ENCODE results near the gene CBLC.

- TF ChIP-seq SUZ12 (IDR thresholded peaks at IDR 0.05; ENCODE audit: extremely low read depth, insufficient read depth, insufficient read length) (no peak), YY1 (IDR thresholded peaks at IDR 0.05; ENCODE audit: insufficient read depth, insufficient read length) (no peak), ZNF274 (IDR thresholded peaks at IDR 0.05; ENCODE audit: low read depth, low read length) (no peak)
These were observed 42.7 kb upstream of the CBLC start for GRCh38 chr19:44735011-44735410.

Data from NT2/D1 (cell line).